ENCODE results near the gene CYFIP2. TPM values are rescaled to one million over a fixed set of nuclear protein-coding genes. Genes with fewer than 3 reads are reported as not detected.

The CYFIP2 gene
- total and polyA plus RNA-seq, 7 donors = 0.61 to 8.3 (median 4.9) TPM

GRCh38 chr5:157245476-157245875 lies 20.4 kb upstream of the CYFIP2 start:
- Histone ChIP-seq H3K4me1 (no peaks in the 10 kb centered on the region), H3K36me3 (ENCODE audit: insufficient read depth in 1 of 2, low read depth in 1 of 2) (no peaks in the 10 kb centered on the region), H3K27me3 (ENCODE audit: insufficient read depth in 3 of 3, low read length in 2 of 3) (no peaks in the 10 kb centered on the region), H3K4me3 (no peak overlapping the region), H3K9me3 (no peaks in the 10 kb centered on the region), H3K27ac (no peak overlapping the region)
- ATAC-seq (no peak), DNase-seq (no peak)
- intact Hi-C loops (cut with DNase I) = no loop called here
- no peak for TF ChIP-seq CTCF (IDR thresholded peaks at IDR 0.05)
- WGBS, 3 donors = 77 to 80% (median 78%) methylated on average over 4 of the region's 4 CpGs

GRCh38 chr5:157245886-157246285 lies 20.0 kb upstream of the CYFIP2 start:
- ATAC-seq (no peak), DNase-seq (no peak)
- H3K9me3 ChIP-seq = no peaks in the 10 kb centered on the region
- H3K27me3 ChIP-seq (ENCODE audit: insufficient read depth in 3 of 3, low read length in 2 of 3) = no peaks in the 10 kb centered on the region
- no peak for TF ChIP-seq CTCF (IDR thresholded peaks at IDR 0.05)
- no peaks in the 10 kb centered on the region for H3K36me3 ChIP-seq (ENCODE audit: insufficient read depth in 1 of 2, low read depth in 1 of 2)
- H3K27ac ChIP-seq = no peak overlapping the region
- intact Hi-C loops (cut with DNase I) = no loop called here
- 76 to 80% (median 79%) methylated on average over 4 of the region's 4 CpGs for WGBS, 3 donors
- H3K4me3 ChIP-seq = no peak overlapping the region
- H3K4me1 ChIP-seq = no peaks in the 10 kb centered on the region

- no peak for TF ChIP-seq CTCF (IDR thresholded peaks at IDR 0.05)
- intact Hi-C loops (cut with DNase I) = no loop called here
Observed at GRCh38 chr5:157247267-157247666, 18.7 kb upstream of the CYFIP2 start.

GRCh38 chr5:157248821-157249470 lies 17.0 kb upstream of the CYFIP2 start:
- Histone ChIP-seq H3K27me3 (ENCODE audit: insufficient read depth in 3 of 3, low read length in 2 of 3) (no peaks in the 10 kb centered on the region), H3K4me3 (no peak overlapping the region), H3K36me3 (ENCODE audit: insufficient read depth in 1 of 2, low read depth in 1 of 2) (no peaks in the 10 kb centered on the region), H3K4me1 (no peaks in the 10 kb centered on the region), H3K27ac (no peak overlapping the region), H3K9me3 (no peaks in the 10 kb centered on the region)
- intact Hi-C loops (cut with DNase I) = no loop called here
- DNase-seq (no peak), ATAC-seq (no peak)
- no peak for TF ChIP-seq CTCF (IDR thresholded peaks at IDR 0.05)
- WGBS, 3 donors = 80% methylated on average over 11 of the region's 11 CpGs

More at GRCh38 chr5:157247267-157247666, 18.7 kb upstream of the CYFIP2 start:
- DNase-seq (no peak), ATAC-seq (no peak)
- Histone ChIP-seq H3K4me1 (no peaks in the 10 kb centered on the region), H3K27me3 (ENCODE audit: insufficient read depth in 3 of 3, low read length in 2 of 3) (no peaks in the 10 kb centered on the region), H3K4me3 (no peak overlapping the region), H3K36me3 (ENCODE audit: insufficient read depth in 1 of 2, low read depth in 1 of 2) (no peaks in the 10 kb centered on the region), H3K9me3 (no peaks in the 10 kb centered on the region), H3K27ac (no peak overlapping the region)
